Spleen (tissue), 7 donors: ENCODE measurements around the gene SLC1A3.

Source experiments
- POLR2A ChIP-seq, 3 donors: fragments of 450-650 bp; IDR thresholded peaks; one replicate each; pipeline ENCODE4 v1.5.1; 2017; ENCODE audit warnings: antibody characterized with exemption in 3 of 3, mild to moderate bottlenecking in 1 of 3
- POLR2AphosphoS5 ChIP-seq, 3 donors: sonication (generic); formaldehyde crosslinking; IDR thresholded peaks; one replicate each; pipeline ENCODE4 v1.5.1; 2017; ENCODE audit warnings: antibody characterized with exemption in 3 of 3
- TF ChIP-seq, protein P1 (sequence below), 11 experiments: fragments of 200-600 bp in 7 of 11; fragments of 450-650 bp in 4 of 11; sonication (generic) in 4 of 11; IDR thresholded peaks in 8 of 11; conservative IDR thresholded peaks in 3 of 11; 1 replicate in 7 of 11; 2 replicates in 4 of 11; pipeline versions ENCODE4 v1.4.0 to v1.8.0; 2016 to 2021; ENCODE audit warnings: antibody characterized with exemption in 11 of 11, inconsistent platforms in 4 of 11, mild to moderate bottlenecking in 1 of 11
- donor health status: DM: no; HTN: no; CAD: no; lungs with moderate emphysema.
- donor health status: DM: no; HTN: no; CAD: no.
- donor health status: DM: no; HTN: no; CAD: no.

DNA sequence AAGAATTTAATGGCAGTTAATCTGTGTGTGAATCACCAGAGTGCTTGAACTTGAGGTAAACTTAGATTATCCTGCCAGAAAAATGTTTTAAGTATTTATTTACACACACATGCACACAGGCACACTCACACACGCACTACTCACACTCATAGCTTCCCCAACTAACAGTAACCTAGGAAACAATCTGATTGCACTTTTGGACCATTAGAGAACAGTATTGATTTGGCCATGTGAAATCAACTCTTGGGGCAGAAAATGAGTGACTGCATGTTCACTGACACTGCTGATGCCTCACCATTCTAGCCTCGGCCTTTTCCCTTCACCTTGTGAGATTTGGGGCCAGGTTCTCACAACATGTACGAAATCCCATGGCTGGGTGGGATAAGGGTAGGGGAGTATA, 64.1 kb downstream of the SLC1A3 start:
- TF ChIP-seq POLR2A (IDR thresholded peaks at IDR 0.05) (no peak), POLR2AphosphoS5 (IDR thresholded peaks at IDR 0.05) (no peak)
- TF ChIP-seq, protein P1, sequence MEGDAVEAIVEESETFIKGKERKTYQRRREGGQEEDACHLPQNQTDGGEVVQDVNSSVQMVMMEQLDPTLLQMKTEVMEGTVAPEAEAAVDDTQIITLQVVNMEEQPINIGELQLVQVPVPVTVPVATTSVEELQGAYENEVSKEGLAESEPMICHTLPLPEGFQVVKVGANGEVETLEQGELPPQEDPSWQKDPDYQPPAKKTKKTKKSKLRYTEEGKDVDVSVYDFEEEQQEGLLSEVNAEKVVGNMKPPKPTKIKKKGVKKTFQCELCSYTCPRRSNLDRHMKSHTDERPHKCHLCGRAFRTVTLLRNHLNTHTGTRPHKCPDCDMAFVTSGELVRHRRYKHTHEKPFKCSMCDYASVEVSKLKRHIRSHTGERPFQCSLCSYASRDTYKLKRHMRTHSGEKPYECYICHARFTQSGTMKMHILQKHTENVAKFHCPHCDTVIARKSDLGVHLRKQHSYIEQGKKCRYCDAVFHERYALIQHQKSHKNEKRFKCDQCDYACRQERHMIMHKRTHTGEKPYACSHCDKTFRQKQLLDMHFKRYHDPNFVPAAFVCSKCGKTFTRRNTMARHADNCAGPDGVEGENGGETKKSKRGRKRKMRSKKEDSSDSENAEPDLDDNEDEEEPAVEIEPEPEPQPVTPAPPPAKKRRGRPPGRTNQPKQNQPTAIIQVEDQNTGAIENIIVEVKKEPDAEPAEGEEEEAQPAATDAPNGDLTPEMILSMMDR (IDR thresholded peaks at IDR 0.05 in 8 of 11, conservative IDR thresholded peaks at IDR 0.05 in 3 of 11): no peak
